C4-2B (cell line): ENCODE measurements around the gene AP2S1.

Source experiments
- ZFX ChIP-seq: fragments of 450-650 bp; IDR thresholded peaks from 2 replicates; pipeline ENCODE4 v1.6.1; 2017
- TF ChIP-seq, protein P1 (sequence below): fragments of 450-650 bp; conservative IDR thresholded peaks from 2 replicates; pipeline ENCODE4 v1.5.1; 2017; ENCODE audit warnings: mild to moderate bottlenecking

DNA sequence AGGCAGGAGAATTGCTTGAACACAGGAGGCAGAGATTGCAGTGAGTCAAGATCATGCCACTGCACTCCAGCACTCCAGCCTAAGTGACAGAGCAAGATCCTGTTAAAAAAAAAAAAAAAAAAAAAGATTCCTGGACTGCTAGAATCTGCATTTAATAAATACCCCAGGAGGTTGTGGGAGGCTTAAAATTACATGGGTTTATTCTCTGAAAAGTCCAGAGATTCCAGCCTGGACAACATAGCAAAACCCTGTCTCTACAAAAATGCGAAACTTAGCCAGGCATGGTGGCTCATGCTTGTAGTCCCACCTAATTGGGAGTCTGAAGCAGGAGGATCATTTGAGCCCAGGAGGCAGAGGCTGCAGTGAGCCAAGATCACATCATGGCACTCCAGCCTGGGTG is 52.8 kb downstream of the AP2S1 start:
- TF ChIP-seq, protein P1, sequence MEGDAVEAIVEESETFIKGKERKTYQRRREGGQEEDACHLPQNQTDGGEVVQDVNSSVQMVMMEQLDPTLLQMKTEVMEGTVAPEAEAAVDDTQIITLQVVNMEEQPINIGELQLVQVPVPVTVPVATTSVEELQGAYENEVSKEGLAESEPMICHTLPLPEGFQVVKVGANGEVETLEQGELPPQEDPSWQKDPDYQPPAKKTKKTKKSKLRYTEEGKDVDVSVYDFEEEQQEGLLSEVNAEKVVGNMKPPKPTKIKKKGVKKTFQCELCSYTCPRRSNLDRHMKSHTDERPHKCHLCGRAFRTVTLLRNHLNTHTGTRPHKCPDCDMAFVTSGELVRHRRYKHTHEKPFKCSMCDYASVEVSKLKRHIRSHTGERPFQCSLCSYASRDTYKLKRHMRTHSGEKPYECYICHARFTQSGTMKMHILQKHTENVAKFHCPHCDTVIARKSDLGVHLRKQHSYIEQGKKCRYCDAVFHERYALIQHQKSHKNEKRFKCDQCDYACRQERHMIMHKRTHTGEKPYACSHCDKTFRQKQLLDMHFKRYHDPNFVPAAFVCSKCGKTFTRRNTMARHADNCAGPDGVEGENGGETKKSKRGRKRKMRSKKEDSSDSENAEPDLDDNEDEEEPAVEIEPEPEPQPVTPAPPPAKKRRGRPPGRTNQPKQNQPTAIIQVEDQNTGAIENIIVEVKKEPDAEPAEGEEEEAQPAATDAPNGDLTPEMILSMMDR = no peak
- TF ChIP-seq ZFX = no peak
